SK-N-SH treated with all-trans-retinoic acid at 6 μM for 48 hours (cell line): Measurements from ENCODE around the gene AGT.

ENCODE experiments used
- ATAC-seq: fragments of 200-7000 bp; cut with Tn5 transposase; 3 replicates; pipeline ENCODE4 v1.9.1; 2020; ENCODE audit warnings: mild to moderate bottlenecking, moderate library complexity
- BACH2 ChIP-seq: fragments of 250-450 bp; sonication (Bioruptor Pico); IDR thresholded peaks from 2 replicates; pipeline ENCODE4 v1.9.0; 2021; ENCODE audit warnings: mild to moderate bottlenecking, borderline replicate concordance
- CSDC2 ChIP-seq: fragments of 250-450 bp; sonication (Bioruptor Pico); IDR thresholded peaks from 2 replicates; pipeline ENCODE4 v1.5.0; 2020; ENCODE audit warnings: mild to moderate bottlenecking, moderate library complexity
- ESRRG ChIP-seq: fragments of 250-450 bp; sonication (Bioruptor Pico); IDR thresholded peaks from 2 replicates; pipeline ENCODE4 v1.6.1; 2021; ENCODE audit warnings: mild to moderate bottlenecking
- GLIS3 ChIP-seq: fragments of 250-450 bp; sonication (Bioruptor Pico); IDR thresholded peaks from 2 replicates; pipeline ENCODE4 v1.5.0; 2020; ENCODE audit warnings: mild to moderate bottlenecking, moderate library complexity
- ISL1 ChIP-seq: fragments of 250-450 bp; sonication (Bioruptor Pico); IDR thresholded peaks from 2 replicates; pipeline ENCODE4 v2.1.2; 2022; ENCODE audit warnings: mild to moderate bottlenecking, moderate library complexity
- OSR1 ChIP-seq: fragments of 250-450 bp; sonication (Bioruptor Pico); IDR thresholded peaks from 2 replicates; pipeline ENCODE4 v1.8.0; 2022; ENCODE audit warnings: moderate library complexity, mild to moderate bottlenecking, inconsistent platforms
- PPARA ChIP-seq: fragments of 250-450 bp; sonication (Bioruptor Pico); IDR thresholded peaks from 2 replicates; pipeline ENCODE4 v1.5.0; 2020; ENCODE audit warnings: mild to moderate bottlenecking, borderline replicate concordance
- RARB ChIP-seq: fragments of 250-450 bp; sonication (Bioruptor Pico); IDR thresholded peaks from 2 replicates; pipeline ENCODE4 v1.8.0; 2021; ENCODE audit warnings: mild to moderate bottlenecking, moderate library complexity
- TCF4 ChIP-seq: fragments of 250-450 bp; sonication (Bioruptor Pico); IDR thresholded peaks from 2 replicates; pipeline ENCODE4 v1.8.0; 2021; ENCODE audit warnings: mild to moderate bottlenecking, moderate library complexity, borderline replicate concordance
- TOX ChIP-seq: fragments of 250-450 bp; sonication (Bioruptor Pico); IDR thresholded peaks from 2 replicates; pipeline ENCODE4 v1.8.0; 2021; ENCODE audit warnings: mild to moderate bottlenecking, moderate library complexity, borderline replicate concordance
- ZC3H10 ChIP-seq: fragments of 250-450 bp; sonication (Bioruptor Pico); IDR thresholded peaks from 2 replicates; pipeline ENCODE4 v1.5.1; 2021; ENCODE audit warnings: mild to moderate bottlenecking, moderate library complexity
- ZFP3 ChIP-seq: fragments of 250-450 bp; sonication (Bioruptor Pico); IDR thresholded peaks from 2 replicates; pipeline ENCODE4 v1.5.0; 2020; ENCODE audit warnings: mild to moderate bottlenecking, moderate library complexity
- ZFP30 ChIP-seq: fragments of 450-650 bp; formaldehyde crosslinking; IDR thresholded peaks from 2 replicates; pipeline ENCODE4 v1.5.0; 2022; ENCODE audit warnings: mild to moderate bottlenecking, moderate library complexity
- ZNF565 ChIP-seq: fragments of 450-650 bp; formaldehyde crosslinking; conservative IDR thresholded peaks from 2 replicates; pipeline ENCODE4 v1.5.0; 2020; ENCODE audit warnings: low read depth, mild to moderate bottlenecking, moderate library complexity
- ZNF70 ChIP-seq: fragments of 450-650 bp; formaldehyde crosslinking; IDR thresholded peaks from 2 replicates; pipeline ENCODE4 v1.5.0; 2020; ENCODE audit warnings: mild to moderate bottlenecking, moderate library complexity
- ZNF8 ChIP-seq: fragments of 450-650 bp; formaldehyde crosslinking; IDR thresholded peaks from 2 replicates; pipeline ENCODE4 v1.5.0; 2020; ENCODE audit warnings: mild to moderate bottlenecking, moderate library complexity
- TF ChIP-seq, protein P1 (sequence below): fragments of 250-450 bp; sonication (Bioruptor Pico); IDR thresholded peaks from 2 replicates; pipeline ENCODE4 v1.8.0; 2020; ENCODE audit warnings: mild to moderate bottlenecking, moderate library complexity, borderline replicate concordance
- TF ChIP-seq, protein P2 (sequence below): fragments of 250-450 bp; sonication (Bioruptor Pico); IDR thresholded peaks from 2 replicates; pipeline ENCODE4 v1.5.0; 2020; ENCODE audit warnings: mild to moderate bottlenecking, moderate library complexity
- TF ChIP-seq, protein P3 (sequence below): fragments of 250-450 bp; sonication (Bioruptor Pico); IDR thresholded peaks from 2 replicates; pipeline ENCODE4 v1.5.1; 2020; ENCODE audit warnings: low read depth, mild to moderate bottlenecking, moderate library complexity
- TF ChIP-seq, protein P4 (sequence below): fragments of 250-450 bp; sonication (Bioruptor Pico); IDR thresholded peaks from 2 replicates; pipeline ENCODE4 v1.8.0; 2021; ENCODE audit warnings: low read depth, mild to moderate bottlenecking, moderate library complexity, borderline replicate concordance

The AGT gene

DNA sequence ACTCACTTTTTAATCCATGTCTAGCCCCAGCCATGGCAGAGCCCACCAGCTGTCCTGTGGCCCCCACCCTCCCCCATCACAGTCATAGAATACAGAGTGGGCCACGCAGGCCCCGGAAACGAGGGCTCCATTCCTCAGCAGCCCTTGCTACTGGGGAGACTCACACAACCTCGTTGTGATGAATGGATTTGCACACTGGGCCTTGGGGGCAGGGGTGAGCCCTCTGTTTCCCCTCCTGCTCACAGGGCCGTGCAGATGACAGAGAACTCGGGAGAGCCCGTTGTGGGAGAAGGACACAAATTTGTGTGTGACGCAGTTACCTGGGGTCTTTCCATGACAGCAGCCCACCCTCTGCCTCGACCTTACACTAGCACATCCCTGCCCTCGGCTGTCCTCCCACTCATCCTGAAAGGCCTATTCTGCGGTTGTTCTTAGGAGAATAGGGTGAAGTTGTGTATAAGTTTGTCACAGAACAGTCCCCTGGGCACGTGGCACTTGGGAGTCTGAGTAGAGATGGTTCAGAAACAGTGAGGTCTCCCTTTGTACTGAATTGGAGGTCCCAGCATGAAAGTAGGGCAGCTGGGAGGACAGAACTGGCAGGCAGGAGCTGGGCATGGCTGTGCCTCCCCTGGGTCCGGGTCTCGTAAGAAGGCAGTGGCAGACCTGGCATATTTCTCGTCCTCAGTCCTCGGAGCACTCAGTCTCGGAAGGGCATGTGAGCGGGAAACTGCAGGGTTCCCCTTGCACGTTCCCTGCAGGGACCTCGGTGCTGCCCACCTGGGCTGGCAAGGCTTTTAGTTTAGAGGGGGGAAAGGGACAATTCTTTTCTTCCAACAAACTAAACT, 6.8 kb downstream of the AGT start:
- no peak for ATAC-seq
- TF ChIP-seq ZC3H10 (no peak), TOX (CRISPR knock-in tag) (no peak), ZNF8 (no peak), ZFP30 (no peak), ZNF70 (CRISPR knock-in tag) (no peak), BACH2 (CRISPR knock-in tag) (no peak), GLIS3 (no peak), ESRRG (no peak)
- TF ChIP-seq, protein P1, sequence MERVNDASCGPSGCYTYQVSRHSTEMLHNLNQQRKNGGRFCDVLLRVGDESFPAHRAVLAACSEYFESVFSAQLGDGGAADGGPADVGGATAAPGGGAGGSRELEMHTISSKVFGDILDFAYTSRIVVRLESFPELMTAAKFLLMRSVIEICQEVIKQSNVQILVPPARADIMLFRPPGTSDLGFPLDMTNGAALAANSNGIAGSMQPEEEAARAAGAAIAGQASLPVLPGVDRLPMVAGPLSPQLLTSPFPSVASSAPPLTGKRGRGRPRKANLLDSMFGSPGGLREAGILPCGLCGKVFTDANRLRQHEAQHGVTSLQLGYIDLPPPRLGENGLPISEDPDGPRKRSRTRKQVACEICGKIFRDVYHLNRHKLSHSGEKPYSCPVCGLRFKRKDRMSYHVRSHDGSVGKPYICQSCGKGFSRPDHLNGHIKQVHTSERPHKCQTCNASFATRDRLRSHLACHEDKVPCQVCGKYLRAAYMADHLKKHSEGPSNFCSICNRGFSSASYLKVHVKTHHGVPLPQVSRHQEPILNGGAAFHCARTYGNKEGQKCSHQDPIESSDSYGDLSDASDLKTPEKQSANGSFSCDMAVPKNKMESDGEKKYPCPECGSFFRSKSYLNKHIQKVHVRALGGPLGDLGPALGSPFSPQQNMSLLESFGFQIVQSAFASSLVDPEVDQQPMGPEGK (CRISPR knock-in tag), result no peak
- TF ChIP-seq, protein P2, sequence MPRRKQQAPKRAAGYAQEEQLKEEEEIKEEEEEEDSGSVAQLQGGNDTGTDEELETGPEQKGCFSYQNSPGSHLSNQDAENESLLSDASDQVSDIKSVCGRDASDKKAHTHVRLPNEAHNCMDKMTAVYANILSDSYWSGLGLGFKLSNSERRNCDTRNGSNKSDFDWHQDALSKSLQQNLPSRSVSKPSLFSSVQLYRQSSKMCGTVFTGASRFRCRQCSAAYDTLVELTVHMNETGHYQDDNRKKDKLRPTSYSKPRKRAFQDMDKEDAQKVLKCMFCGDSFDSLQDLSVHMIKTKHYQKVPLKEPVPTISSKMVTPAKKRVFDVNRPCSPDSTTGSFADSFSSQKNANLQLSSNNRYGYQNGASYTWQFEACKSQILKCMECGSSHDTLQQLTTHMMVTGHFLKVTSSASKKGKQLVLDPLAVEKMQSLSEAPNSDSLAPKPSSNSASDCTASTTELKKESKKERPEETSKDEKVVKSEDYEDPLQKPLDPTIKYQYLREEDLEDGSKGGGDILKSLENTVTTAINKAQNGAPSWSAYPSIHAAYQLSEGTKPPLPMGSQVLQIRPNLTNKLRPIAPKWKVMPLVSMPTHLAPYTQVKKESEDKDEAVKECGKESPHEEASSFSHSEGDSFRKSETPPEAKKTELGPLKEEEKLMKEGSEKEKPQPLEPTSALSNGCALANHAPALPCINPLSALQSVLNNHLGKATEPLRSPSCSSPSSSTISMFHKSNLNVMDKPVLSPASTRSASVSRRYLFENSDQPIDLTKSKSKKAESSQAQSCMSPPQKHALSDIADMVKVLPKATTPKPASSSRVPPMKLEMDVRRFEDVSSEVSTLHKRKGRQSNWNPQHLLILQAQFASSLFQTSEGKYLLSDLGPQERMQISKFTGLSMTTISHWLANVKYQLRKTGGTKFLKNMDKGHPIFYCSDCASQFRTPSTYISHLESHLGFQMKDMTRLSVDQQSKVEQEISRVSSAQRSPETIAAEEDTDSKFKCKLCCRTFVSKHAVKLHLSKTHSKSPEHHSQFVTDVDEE (CRISPR knock-in tag), result no peak

DNA sequence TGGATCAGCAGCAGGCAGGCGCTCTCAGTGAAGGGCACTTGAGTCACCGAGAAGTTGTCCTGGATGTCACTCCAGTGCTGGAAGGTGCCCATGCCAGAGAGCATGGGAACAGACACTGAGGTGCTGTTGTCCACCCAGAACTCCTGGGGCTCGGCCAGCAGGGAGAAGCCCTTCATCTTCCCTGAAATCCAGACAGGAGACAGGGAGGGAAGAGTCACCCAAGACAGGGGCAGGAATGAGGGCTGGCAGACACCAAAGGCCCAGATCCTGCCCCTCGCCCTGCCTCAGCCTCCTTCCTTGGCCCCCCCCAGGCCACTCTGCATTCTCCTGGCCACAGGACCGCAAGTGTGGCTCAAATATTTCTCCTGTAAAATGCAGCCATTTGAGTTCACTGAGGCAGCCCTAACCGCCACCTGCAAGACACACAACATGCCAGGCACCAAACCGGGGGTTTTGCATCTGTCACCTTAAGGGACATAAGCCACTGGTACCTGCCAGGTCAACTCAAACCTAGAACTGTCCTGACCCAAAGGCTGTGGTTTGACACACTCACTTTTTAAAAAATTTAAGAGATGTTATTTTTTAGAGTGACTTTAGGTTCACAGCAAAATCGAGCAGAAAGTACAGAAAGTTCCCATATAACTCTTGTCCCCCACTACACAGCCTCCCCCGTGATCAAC, 7.8 kb downstream of the AGT start:
- no peak for ATAC-seq
- TF ChIP-seq, protein P3, sequence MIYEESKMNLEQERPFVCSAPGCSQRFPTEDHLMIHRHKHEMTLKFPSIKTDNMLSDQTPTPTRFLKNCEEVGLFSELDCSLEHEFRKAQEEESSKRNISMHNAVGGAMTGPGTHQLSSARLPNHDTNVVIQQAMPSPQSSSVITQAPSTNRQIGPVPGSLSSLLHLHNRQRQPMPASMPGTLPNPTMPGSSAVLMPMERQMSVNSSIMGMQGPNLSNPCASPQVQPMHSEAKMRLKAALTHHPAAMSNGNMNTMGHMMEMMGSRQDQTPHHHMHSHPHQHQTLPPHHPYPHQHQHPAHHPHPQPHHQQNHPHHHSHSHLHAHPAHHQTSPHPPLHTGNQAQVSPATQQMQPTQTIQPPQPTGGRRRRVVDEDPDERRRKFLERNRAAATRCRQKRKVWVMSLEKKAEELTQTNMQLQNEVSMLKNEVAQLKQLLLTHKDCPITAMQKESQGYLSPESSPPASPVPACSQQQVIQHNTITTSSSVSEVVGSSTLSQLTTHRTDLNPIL, result no peak
- no peak for TF ChIP-seq GLIS3

DNA sequence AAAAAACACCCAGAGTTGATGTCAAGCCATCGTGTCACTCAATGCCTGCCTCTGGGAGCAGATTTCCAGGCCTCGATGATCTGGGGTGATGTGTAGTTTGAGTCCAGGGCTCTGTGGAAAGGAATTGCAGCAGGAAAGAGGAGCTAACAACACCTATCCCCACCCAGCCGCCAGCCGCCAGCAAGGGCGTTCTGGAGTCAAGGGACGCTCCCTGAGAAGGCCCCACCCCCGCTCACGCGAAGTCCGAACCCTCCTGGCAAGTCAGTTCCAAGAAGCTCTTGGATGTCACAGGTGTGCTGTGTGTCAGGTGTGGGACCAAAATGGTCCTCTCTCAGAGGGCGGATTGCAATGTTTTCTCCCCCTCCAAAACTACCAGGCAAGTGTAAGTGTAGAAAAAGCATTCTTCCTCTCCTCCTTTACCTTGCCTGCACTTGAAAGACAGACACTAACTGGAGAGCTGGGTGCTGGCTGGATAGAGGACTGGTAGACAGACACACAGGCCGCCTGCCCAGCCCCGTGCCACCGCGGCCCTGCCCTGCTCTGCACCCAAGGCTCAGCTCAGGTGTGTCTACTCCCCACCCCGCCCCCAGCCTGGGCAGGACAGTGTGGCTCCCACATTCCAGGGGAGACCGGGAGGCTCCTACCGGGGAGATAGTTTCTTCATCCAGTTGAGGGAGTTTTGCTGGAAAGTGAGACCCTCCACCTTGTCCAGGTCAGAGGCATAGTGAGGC, 8.5 kb downstream of the AGT start:
- TF ChIP-seq ZNF70 (CRISPR knock-in tag) (no peak), ZNF565 (CRISPR knock-in tag) (no peak), CSDC2 (no peak), ZFP3 (CRISPR knock-in tag) (no peak), PPARA (CRISPR knock-in tag) (no peak), RARB (CRISPR knock-in tag) (no peak), ISL1 (CRISPR knock-in tag) (no peak), GLIS3 (no peak), ZFP30 (no peak), ESRRG (no peak), TCF4 (CRISPR knock-in tag) (no peak), OSR1 (CRISPR knock-in tag) (no peak), TOX (CRISPR knock-in tag) (no peak)
- TF ChIP-seq, protein P2 (CRISPR knock-in tag), result no peak
- TF ChIP-seq, protein P1 (CRISPR knock-in tag), result no peak
- TF ChIP-seq, protein P3, result no peak
- TF ChIP-seq, protein P4, sequence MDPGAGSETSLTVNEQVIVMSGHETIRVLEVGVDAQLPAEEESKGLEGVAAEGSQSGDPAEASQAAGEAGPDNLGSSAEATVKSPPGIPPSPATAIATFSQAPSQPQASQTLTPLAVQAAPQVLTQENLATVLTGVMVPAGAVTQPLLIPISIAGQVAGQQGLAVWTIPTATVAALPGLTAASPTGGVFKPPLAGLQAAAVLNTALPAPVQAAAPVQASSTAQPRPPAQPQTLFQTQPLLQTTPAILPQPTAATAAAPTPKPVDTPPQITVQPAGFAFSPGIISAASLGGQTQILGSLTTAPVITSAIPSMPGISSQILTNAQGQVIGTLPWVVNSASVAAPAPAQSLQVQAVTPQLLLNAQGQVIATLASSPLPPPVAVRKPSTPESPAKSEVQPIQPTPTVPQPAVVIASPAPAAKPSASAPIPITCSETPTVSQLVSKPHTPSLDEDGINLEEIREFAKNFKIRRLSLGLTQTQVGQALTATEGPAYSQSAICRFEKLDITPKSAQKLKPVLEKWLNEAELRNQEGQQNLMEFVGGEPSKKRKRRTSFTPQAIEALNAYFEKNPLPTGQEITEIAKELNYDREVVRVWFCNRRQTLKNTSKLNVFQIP (CRISPR knock-in tag), result no peak
- no peak; the same call in 2 of the 3 replicates for ATAC-seq
